H9 (cell line): ENCODE results near the gene ALPI. TPM values are rescaled to one million over a fixed set of nuclear protein-coding genes. Genes with fewer than 3 reads are reported as not detected.
A peak's percentile ranks its signal among the peaks of the same experiment; 100 is the strongest.

Experiments
- DNase-seq: peaks from one replicate; pipeline ENCODE4 v3.0.0-alpha.2; 2017
- H2AFZ ChIP-seq: one replicate; pipeline ENCODE4 v1.6.1; 2013; ENCODE audit warnings: mild to moderate bottlenecking, low read length, control low read depth, moderate library complexity
- H2AK5ac ChIP-seq: 2 replicates; pipeline ENCODE4 v1.6.1; 2013; ENCODE audit warnings: low read length, control low read depth, mixed read lengths; ENCODE audit not compliant: insufficient read length
- H2BK120ac ChIP-seq: one replicate; pipeline ENCODE4 v1.6.1; 2013; ENCODE audit warnings: low read depth, mild to moderate bottlenecking, low read length, control low read depth, inconsistent platforms; ENCODE audit not compliant: poor library complexity, severe bottlenecking
- H2BK12ac ChIP-seq: 2 replicates; pipeline ENCODE4 v1.6.1; 2013; ENCODE audit warnings: low read length, control low read depth, mixed read lengths, low read depth; ENCODE audit not compliant: insufficient read length
- H2BK15ac ChIP-seq: 2 replicates; pipeline ENCODE4 v1.6.1; 2013; ENCODE audit warnings: low read depth, low read length, control low read depth
- H2BK20ac ChIP-seq: one replicate; pipeline ENCODE4 v1.6.1; 2013; ENCODE audit warnings: low read depth, mild to moderate bottlenecking, low read length, control low read depth, inconsistent platforms; ENCODE audit not compliant: poor library complexity, severe bottlenecking
- H2BK5ac ChIP-seq: 2 replicates; pipeline ENCODE4 v1.6.1; 2013; ENCODE audit warnings: low read length, control low read depth, mixed read lengths; ENCODE audit not compliant: insufficient read length
- H3K14ac ChIP-seq: 2 replicates; pipeline ENCODE4 v1.6.1; 2013; ENCODE audit warnings: low read length, control low read depth; ENCODE audit not compliant: insufficient read depth
- H3K18ac ChIP-seq: 2 replicates; pipeline ENCODE4 v1.6.1; 2013; ENCODE audit warnings: low read depth, mild to moderate bottlenecking, mixed read lengths, low read length, control low read depth; ENCODE audit not compliant: insufficient read length
- H3K23ac ChIP-seq: 2 replicates; pipeline ENCODE4 v1.6.1; 2013; ENCODE audit warnings: low read length, control low read depth, mixed read lengths, low read depth; ENCODE audit not compliant: insufficient read length
- H3K23me2 ChIP-seq: 2 replicates; pipeline ENCODE4 v1.6.1; 2013; ENCODE audit warnings: low read depth, mild to moderate bottlenecking, mixed read lengths, low read length, control low read depth; ENCODE audit not compliant: insufficient read length, poor library complexity, severe bottlenecking
- H3K27ac ChIP-seq: 2 replicates; pipeline ENCODE4 v1.5.1; 2013; ENCODE audit warnings: low read length, control low read depth, mixed read lengths, low read depth; ENCODE audit not compliant: insufficient read length
- H3K27me3 ChIP-seq: 2 replicates; pipeline ENCODE4 v1.6.1; 2013; ENCODE audit warnings: low read length, control low read depth, inconsistent platforms; ENCODE audit not compliant: insufficient read depth
- H3K4ac ChIP-seq: 2 replicates; pipeline ENCODE4 v1.6.1; 2013; ENCODE audit warnings: low read depth, mild to moderate bottlenecking, control low read depth, inconsistent platforms, low read length, moderate library complexity
- H3K4me1 ChIP-seq: 2 replicates; pipeline ENCODE4 v1.6.1; 2013; ENCODE audit warnings: low read length, control low read depth, inconsistent platforms; ENCODE audit not compliant: insufficient read depth
- H3K4me2 ChIP-seq: 2 replicates; pipeline ENCODE4 v1.6.1; 2013; ENCODE audit warnings: low read length, control low read depth, mixed read lengths; ENCODE audit not compliant: insufficient read length, insufficient read depth
- H3K56ac ChIP-seq: 2 replicates; pipeline ENCODE4 v1.6.1; 2013; ENCODE audit warnings: low read depth, mild to moderate bottlenecking, mixed read lengths, low read length, control low read depth; ENCODE audit not compliant: insufficient read length
- H3K79me1 ChIP-seq: 2 replicates; pipeline ENCODE4 v1.6.1; 2013; ENCODE audit warnings: low read depth, mild to moderate bottlenecking, moderate library complexity, low read length, control low read depth, inconsistent platforms; ENCODE audit not compliant: insufficient read depth, poor library complexity, severe bottlenecking
- H3K79me2 ChIP-seq: 2 replicates; pipeline ENCODE4 v1.6.1; 2013; ENCODE audit warnings: low read length, control low read depth, inconsistent platforms; ENCODE audit not compliant: insufficient read depth
- H3K9ac ChIP-seq: 2 replicates; pipeline ENCODE4 v1.6.1; 2013; ENCODE audit warnings: low read length, control low read depth, mixed read lengths; ENCODE audit not compliant: insufficient read length; ENCODE audit errors: extremely low read depth
- H3K9me3 ChIP-seq: one replicate; pipeline ENCODE4 v1.6.1; 2013; ENCODE audit warnings: low read depth, low read length, inconsistent platforms; ENCODE audit not compliant: control insufficient read depth
- H3T11ph ChIP-seq: one replicate; pipeline ENCODE4 v1.6.1; 2013; ENCODE audit warnings: mild to moderate bottlenecking, low read length, control low read depth, inconsistent platforms
- H4K20me1 ChIP-seq: one replicate; pipeline ENCODE4 v1.6.1; 2013; ENCODE audit not compliant: control insufficient read depth, insufficient read length, insufficient read depth
- H4K5ac ChIP-seq: 2 replicates; pipeline ENCODE4 v1.6.1; 2013; ENCODE audit warnings: low read depth, mild to moderate bottlenecking, mixed read lengths, low read length, control low read depth; ENCODE audit not compliant: insufficient read length
- H4K8ac ChIP-seq: replicated peaks from 2 replicates; pipeline ENCODE4 v1.6.1; 2013; ENCODE audit warnings: low read length, control low read depth, mixed read lengths, low read depth; ENCODE audit not compliant: insufficient read length
- H4K91ac ChIP-seq: 2 replicates; pipeline ENCODE4 v1.6.1; 2013; ENCODE audit warnings: low read depth, mild to moderate bottlenecking, moderate library complexity, mixed read lengths, low read length, control low read depth; ENCODE audit not compliant: insufficient read length
- H3K27ac Mint-ChIP-seq, 3 experiments: 2 replicates in 2 of 3; 3 replicates in 1 of 3; pipeline ENCODE4 v1.8.0; 2020 to 2021; ENCODE audit warnings: mixed read lengths in 3 of 3, mild to moderate bottlenecking in 1 of 3, moderate library complexity in 1 of 3
- H3K27me3 Mint-ChIP-seq: 2 replicates; pipeline ENCODE4 v1.8.0; 2021; ENCODE audit warnings: low read depth, mild to moderate bottlenecking, moderate library complexity, mixed read lengths
- H3K36me3 Mint-ChIP-seq, 3 experiments: 2 replicates in 2 of 3; 3 replicates in 1 of 3; pipeline ENCODE4 v1.8.0; 2020 to 2021; ENCODE audit warnings: low read depth in 3 of 3, mixed read lengths in 3 of 3; ENCODE audit not compliant: insufficient read depth in 1 of 3
- H3K4me1 Mint-ChIP-seq, 2 experiments: 2 replicates each; pipeline ENCODE4 v1.8.0; 2020; ENCODE audit warnings: mixed read lengths in 2 of 2
- H3K4me3 Mint-ChIP-seq, 2 experiments: 2 replicates in 1 of 2; 3 replicates in 1 of 2; pipeline ENCODE4 v1.8.0; 2020 to 2021; ENCODE audit warnings: mild to moderate bottlenecking in 2 of 2, mixed read lengths in 2 of 2, moderate library complexity in 1 of 2
- H3K9me3 Mint-ChIP-seq, 2 experiments: 2 replicates in 1 of 2; 3 replicates in 1 of 2; pipeline ENCODE4 v1.8.0; 2020; ENCODE audit warnings: mild to moderate bottlenecking in 2 of 2, mixed read lengths in 2 of 2, moderate library complexity in 1 of 2
- WGBS: extraction: QIAGEN DNeasy Blood & Tissue Kit; methylation state at CpG from one replicate; pipeline ENCODE4 v1.1.7; 2013; ENCODE audit warnings: missing lambda C conversion rate, low lambda C conversion rate, mixed read lengths; ENCODE audit not compliant: insufficient read length; ENCODE audit errors: extremely low coverage; 5-methylcytosine and 5-hydroxymethylcytosine counted together
- total RNA-seq: library from RNA; stranded (reverse); gene quantifications from 2 replicates; pipeline ENCODE4 v1.2.1, GENCODE V29; 2021
- TF ChIP-seq, protein P1 (sequence below): fragments of 200-600 bp; sonication (generic); conservative IDR thresholded peaks from 3 replicates; pipeline ENCODE4 v1.8.0; 2021; ENCODE audit warnings: antibody characterized with exemption, mild to moderate bottlenecking

Gene ALPI
- total RNA-seq, 1 experiment from 2014 or later: not detected

DNA sequence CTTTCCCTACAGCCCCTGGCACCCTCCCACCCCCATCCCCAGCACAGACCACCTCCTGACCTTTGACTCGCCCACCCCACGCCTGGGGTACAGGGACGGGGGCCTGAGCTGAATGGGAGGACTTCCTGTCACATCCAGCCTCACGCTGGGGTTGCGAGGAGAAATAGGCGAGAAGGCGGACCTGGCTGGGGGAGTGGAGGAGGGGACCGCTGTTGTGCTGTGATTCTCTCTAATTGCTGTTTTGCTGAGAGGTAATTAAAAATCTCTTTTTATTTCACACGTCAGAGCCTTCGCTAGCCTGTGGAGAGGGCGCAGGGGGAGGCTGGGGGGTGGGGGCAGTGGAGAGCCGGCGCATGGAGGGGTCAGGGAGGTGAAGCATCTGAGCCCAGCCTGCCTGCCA, 41.4 kb downstream of the ALPI start:
- H3K4me1 ChIP-seq: 0 out of 2 replicates have a peak, but pooled peaks cover 3% of the 10 kb centered on the region
- WGBS: no CpG with 5 or more reads among the region's 13 CpGs
- H3K4me3 Mint-ChIP-seq: no peak overlapping the region; a peak in 1 of 5 replicates

More for the DNA sequence above, 41.4 kb downstream of the ALPI start:
- Histone ChIP-seq H2AFZ (no peak overlapping the region), H3K18ac (no peak overlapping the region), H4K20me1 (no peaks in the 10 kb centered on the region), H2BK5ac (no peak overlapping the region), H4K5ac (no peak overlapping the region), H3K4ac (no peak overlapping the region), H3K56ac (no peak overlapping the region), H3K27me3 (no peaks in the 10 kb centered on the region; the same call in 1 of the 2 replicates), H3K23me2 (peaks cover 1% of the 10 kb centered on the region), H2BK15ac (no peak overlapping the region), H3K79me2 (no peaks in the 10 kb centered on the region), H3T11ph (no peak overlapping the region), H4K91ac (no peak overlapping the region), H2BK20ac (no peak overlapping the region), H3K4me2 (no peak overlapping the region), H4K8ac (no peak overlapping the region), H2BK120ac (no peak overlapping the region), H2AK5ac (no peak overlapping the region), H3K9ac (no peak overlapping the region), H3K27ac (no peak overlapping the region), H3K23ac (no peak overlapping the region), H3K14ac (no peak overlapping the region), H2BK12ac (no peak overlapping the region), H3K79me1 (no peaks in the 10 kb centered on the region), H3K9me3 (no peaks in the 10 kb centered on the region)
- Mint-ChIP-seq H3K4me1 (peaks cover 9 to 49% of the 10 kb centered on the region in 2 experiments), H3K27ac (peak overlapping the region in 1 of 3 experiments; percentile 35; a peak in 1 of 7 replicates), H3K9me3 (no peaks in the 10 kb centered on the region), H3K27me3 (peaks cover 43% of the 10 kb centered on the region), H3K36me3 (no peaks in the 10 kb centered on the region; a peak in 1 of 7 replicates)
- TF ChIP-seq, protein P1, sequence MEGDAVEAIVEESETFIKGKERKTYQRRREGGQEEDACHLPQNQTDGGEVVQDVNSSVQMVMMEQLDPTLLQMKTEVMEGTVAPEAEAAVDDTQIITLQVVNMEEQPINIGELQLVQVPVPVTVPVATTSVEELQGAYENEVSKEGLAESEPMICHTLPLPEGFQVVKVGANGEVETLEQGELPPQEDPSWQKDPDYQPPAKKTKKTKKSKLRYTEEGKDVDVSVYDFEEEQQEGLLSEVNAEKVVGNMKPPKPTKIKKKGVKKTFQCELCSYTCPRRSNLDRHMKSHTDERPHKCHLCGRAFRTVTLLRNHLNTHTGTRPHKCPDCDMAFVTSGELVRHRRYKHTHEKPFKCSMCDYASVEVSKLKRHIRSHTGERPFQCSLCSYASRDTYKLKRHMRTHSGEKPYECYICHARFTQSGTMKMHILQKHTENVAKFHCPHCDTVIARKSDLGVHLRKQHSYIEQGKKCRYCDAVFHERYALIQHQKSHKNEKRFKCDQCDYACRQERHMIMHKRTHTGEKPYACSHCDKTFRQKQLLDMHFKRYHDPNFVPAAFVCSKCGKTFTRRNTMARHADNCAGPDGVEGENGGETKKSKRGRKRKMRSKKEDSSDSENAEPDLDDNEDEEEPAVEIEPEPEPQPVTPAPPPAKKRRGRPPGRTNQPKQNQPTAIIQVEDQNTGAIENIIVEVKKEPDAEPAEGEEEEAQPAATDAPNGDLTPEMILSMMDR: no peak
- no peak for DNase-seq
